Duodenal mucosa (tissue), 2 donors: ENCODE measurements around the gene FYN.
"Not testable (repeated sequence)": the region's sequence is repeated elsewhere in the genome, so short reads cannot be mapped to it uniquely, and the experiment has no call there.

ENCODE experiments used
- H3K27ac ChIP-seq: one replicate; pipeline ENCODE4 v1.7.0; 2013; ENCODE audit warnings: low read depth, low read length
- H3K27me3 ChIP-seq, 2 donors: one replicate each; pipeline ENCODE4 v1.7.0; 2013; ENCODE audit warnings: low read length in 2 of 2, control low read depth in 1 of 2; ENCODE audit not compliant: insufficient read depth in 2 of 2, control insufficient read depth in 1 of 2
- H3K36me3 ChIP-seq, 2 donors: one replicate each; pipeline ENCODE4 v1.7.0; 2013; ENCODE audit warnings: low read length in 2 of 2, control low read depth in 1 of 2; ENCODE audit not compliant: insufficient read depth in 2 of 2, control insufficient read depth in 1 of 2
- H3K4me1 ChIP-seq, 2 donors: one replicate each; pipeline ENCODE4 v1.7.0; 2013; ENCODE audit warnings: low read length in 2 of 2, control low read depth in 1 of 2; ENCODE audit not compliant: insufficient read depth in 2 of 2, control insufficient read depth in 1 of 2
- H3K4me3 ChIP-seq, 2 donors: one replicate each; pipeline ENCODE4 v1.7.0; 2013; ENCODE audit warnings: low read length in 2 of 2, low read depth in 1 of 2
- H3K9ac ChIP-seq, 2 donors: one replicate each; pipeline ENCODE4 v1.7.0; 2013; ENCODE audit warnings: low read length in 2 of 2, low read depth in 1 of 2
- H3K9me3 ChIP-seq, 2 donors: one replicate each; pipeline ENCODE4 v1.7.0; 2013; ENCODE audit warnings: low read length in 2 of 2, control low read depth in 1 of 2; ENCODE audit not compliant: control insufficient read depth in 1 of 2

FYN gene

GRCh38 chr6:111794300-111794699 lies 79.0 kb downstream of the FYN start:
- Histone ChIP-seq H3K27ac (no peak overlapping the region), H3K9ac (peak overlapping the region in 1 of 2 donors; percentile 16), H3K36me3 (no peaks in the 10 kb centered on the region), H3K4me3 (peak overlapping the region; percentile 32 to 35), H3K9me3 (no peaks in the 10 kb centered on the region), H3K27me3 (no peaks in the 10 kb centered on the region), H3K4me1 (peaks cover 0 to 1% of the 10 kb centered on the region in 2 donors)

DNA sequence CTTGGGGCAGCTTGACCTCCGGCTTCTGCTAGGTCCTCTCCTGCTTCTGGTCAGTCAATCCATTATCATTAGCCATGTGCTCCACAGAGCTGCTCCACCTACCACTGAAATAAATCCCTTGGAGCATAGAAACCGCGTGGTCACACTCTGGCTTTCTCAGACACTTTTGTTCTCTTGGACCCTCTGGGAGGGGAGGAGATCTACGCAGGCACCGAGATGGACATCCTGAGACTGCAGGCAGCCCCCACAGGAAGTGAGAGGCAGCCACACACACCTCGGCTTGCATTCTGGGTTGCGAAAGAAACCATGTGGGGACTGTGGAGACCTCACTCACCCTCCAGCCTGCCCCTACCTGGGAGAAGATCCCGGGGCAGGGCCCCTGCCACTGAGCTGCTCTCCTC lies 79.5 kb downstream of the FYN start:
- peak overlapping the region in 1 of 2 donors; percentile 16 for H3K9ac ChIP-seq
- peaks cover 5 to 7% of the 10 kb centered on the region in 2 donors for H3K4me1 ChIP-seq
- H3K27ac ChIP-seq, result no peak overlapping the region
- no peaks in the 10 kb centered on the region for H3K36me3 ChIP-seq
- H3K27me3 ChIP-seq, result no peaks in the 10 kb centered on the region
- no peaks in the 10 kb centered on the region for H3K9me3 ChIP-seq
- peak overlapping the region; percentile 32 to 35 for H3K4me3 ChIP-seq

- peaks cover 0 to 3% of the 10 kb centered on the region in 2 donors for H3K36me3 ChIP-seq
- peak overlapping the region; percentile 12 to 16 for H3K9ac ChIP-seq
- no peaks in the 10 kb centered on the region for H3K9me3 ChIP-seq
- no peak overlapping the region for H3K27ac ChIP-seq
- peaks cover 7 to 8% of the 10 kb centered on the region in 2 donors for H3K4me1 ChIP-seq
- peak overlapping the region; percentile 30 to 32 for H3K4me3 ChIP-seq
- no peaks in the 10 kb centered on the region for H3K27me3 ChIP-seq
Measured at GRCh38 chr6:111792914-111793700, 80.1 kb downstream of the FYN start.

GRCh38 chr6:111792241-111792640 lies 81.0 kb downstream of the FYN start:
- no peak overlapping the region for H3K27ac ChIP-seq
- peaks cover 0 to 3% of the 10 kb centered on the region in 2 donors for H3K36me3 ChIP-seq
- H3K9me3 ChIP-seq, result no peaks in the 10 kb centered on the region
- no peak overlapping the region for H3K9ac ChIP-seq
- H3K4me1 ChIP-seq, result peaks cover 7 to 8% of the 10 kb centered on the region in 2 donors
- no peaks in the 10 kb centered on the region for H3K27me3 ChIP-seq
- peak overlapping the region; percentile 25 to 30 for H3K4me3 ChIP-seq

GRCh38 chr6:111791415-111791814 lies 81.8 kb downstream of the FYN start:
- peaks cover 7 to 8% of the 10 kb centered on the region in 2 donors for H3K4me1 ChIP-seq
- no peaks in the 10 kb centered on the region for H3K9me3 ChIP-seq
- H3K27me3 ChIP-seq, result no peaks in the 10 kb centered on the region
- H3K27ac ChIP-seq, result no peak overlapping the region
- no peak overlapping the region for H3K9ac ChIP-seq
- H3K4me3 ChIP-seq, result no peak overlapping the region
- peaks cover 0 to 3% of the 10 kb centered on the region in 2 donors for H3K36me3 ChIP-seq

- Histone ChIP-seq H3K4me3 (no peak overlapping the region), H3K27me3 (no peaks in the 10 kb centered on the region), H3K27ac (no peak overlapping the region), H3K9ac (no peak overlapping the region), H3K4me1 (peaks cover 7 to 8% of the 10 kb centered on the region in 2 donors), H3K9me3 (no peaks in the 10 kb centered on the region), H3K36me3 (peaks cover 0 to 3% of the 10 kb centered on the region in 2 donors)
Measured at GRCh38 chr6:111789598-111789997, 83.7 kb downstream of the FYN start.

GRCh38 chr6:111788379-111789276 lies 84.6 kb downstream of the FYN start:
- H3K27me3 ChIP-seq, result no peaks in the 10 kb centered on the region
- H3K9me3 ChIP-seq, result no peaks in the 10 kb centered on the region
- H3K36me3 ChIP-seq, result peaks cover 0 to 3% of the 10 kb centered on the region in 2 donors
- H3K27ac ChIP-seq, result no peak overlapping the region
- H3K4me1 ChIP-seq, result peaks cover 7 to 8% of the 10 kb centered on the region in 2 donors
- no peak overlapping the region for H3K4me3 ChIP-seq
- no peak overlapping the region for H3K9ac ChIP-seq

DNA sequence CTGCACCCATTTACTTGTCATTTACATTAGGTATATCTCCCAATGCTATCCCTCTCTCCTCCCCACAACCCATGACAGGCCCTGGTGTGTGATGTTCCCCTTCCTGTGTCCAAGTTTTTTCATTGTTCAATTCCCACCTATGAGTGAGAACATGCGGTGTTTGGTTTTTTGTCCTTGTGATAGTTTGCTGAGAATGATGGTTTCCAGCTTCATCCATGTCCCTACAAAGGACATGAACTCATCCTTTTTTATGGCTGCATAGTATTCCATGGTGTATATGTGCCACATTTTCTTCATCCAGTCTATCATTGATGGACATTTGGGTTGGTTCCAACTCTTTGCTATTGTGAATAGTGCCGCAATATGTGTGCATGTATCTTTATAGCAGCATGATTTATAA lies 87.1 kb downstream of the FYN start:
- not testable (repeated sequence) for H3K9me3 ChIP-seq, H3K9ac ChIP-seq, H3K27me3 ChIP-seq, H3K4me1 ChIP-seq, H3K4me3 ChIP-seq, H3K27ac ChIP-seq, H3K36me3 ChIP-seq

- Histone ChIP-seq H3K36me3 (peaks cover 0 to 3% of the 10 kb centered on the region in 2 donors), H3K4me3 (no peak overlapping the region), H3K27me3 (no peaks in the 10 kb centered on the region), H3K27ac (no peak overlapping the region), H3K4me1 (peaks cover 7 to 8% of the 10 kb centered on the region in 2 donors), H3K9ac (no peak overlapping the region), H3K9me3 (no peaks in the 10 kb centered on the region)
Measured at GRCh38 chr6:111784433-111784832, 88.8 kb downstream of the FYN start.

DNA sequence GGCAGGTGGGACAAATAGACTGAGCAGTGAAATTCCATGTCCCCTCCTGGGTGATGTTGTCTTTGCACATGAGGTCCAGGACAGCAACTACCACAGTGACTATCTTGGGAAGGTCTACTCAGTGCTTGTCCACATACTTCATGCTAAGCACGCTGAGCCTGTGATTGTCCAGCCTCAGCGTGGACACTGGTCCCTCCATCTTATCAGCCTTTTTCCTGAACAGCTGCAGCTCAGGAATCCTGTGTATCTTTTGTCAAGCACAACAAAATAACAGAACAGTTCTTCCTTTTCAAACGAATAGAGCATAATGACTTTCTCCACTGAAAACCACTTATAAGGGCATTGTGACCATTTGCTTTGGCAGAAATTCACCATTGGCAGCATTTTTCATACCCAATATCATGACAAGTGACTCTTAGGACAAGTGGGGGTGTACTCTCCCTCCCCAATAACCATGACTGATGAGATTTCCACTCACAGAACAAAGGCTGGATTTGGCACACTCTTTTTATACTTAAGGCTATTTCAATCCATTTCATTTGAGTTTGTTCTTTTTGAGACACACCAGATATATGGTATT lies 90.3 kb downstream of the FYN start:
- Histone ChIP-seq H3K36me3 (no peaks in the 10 kb centered on the region), H3K27ac (no peak overlapping the region)

More for the DNA sequence above, 90.3 kb downstream of the FYN start:
- Histone ChIP-seq H3K9me3 (no peaks in the 10 kb centered on the region), H3K27me3 (no peaks in the 10 kb centered on the region), H3K4me3 (no peak overlapping the region), H3K4me1 (no peaks in the 10 kb centered on the region), H3K9ac (no peak overlapping the region)
